HepG2 (cell line): Measurements from ENCODE around the gene CARMIL1. TPM values are rescaled to one million over a fixed set of nuclear protein-coding genes. Genes with fewer than 3 reads are reported as not detected.

Experiments used
- ATAC-seq: fragments of 200-7000 bp; cut with Tn5 transposase; 3 replicates; pipeline ENCODE4 v1.9.1; 2020; ENCODE audit warnings: mild to moderate bottlenecking, moderate library complexity
- BruUV-seq: library from RNA; stranded (reverse); fragments of 400-500 nt; replicated peaks from 2 replicates; lab custom pipeline; 2021; lab: Mats Ljungman, UMichigan
- CTCF ChIA-PET: fragments of 300-600 bp; formaldehyde crosslinking; extraction: SDS; loops from one replicate; lab custom pipeline; 2021; ENCODE audit warnings: low total read pairs, inconsistent platforms, low intra/inter-chr PET ratio; lab: Yijun Ruan, JAX
- POLR2A ChIA-PET: fragments of 350-600 bp; sonication (Branson Sonifier 250); formaldehyde crosslinking; loops from one replicate; lab custom pipeline; 2020; ENCODE audit warnings: antibody characterized with exemption, inconsistent platforms; lab: Yijun Ruan, JAX
- DNase-seq: peaks from one replicate; pipeline ENCODE4 v3.0.0-alpha.2; 2015; ENCODE audit warnings: low spot score
- FAIRE-seq: peaks from 3 replicates; lab custom pipeline; 2011; peaks lifted over from hg19 to GRCh38; lab: Jason Lieb, UNC
- H2AFZ ChIP-seq: one replicate; pipeline ENCODE4 v1.6.1; 2011; ENCODE audit warnings: low read length, inconsistent platforms
- H3K27ac ChIP-seq: fragments of 300-600 bp; 3 replicates; pipeline ENCODE4 v1.8.0; 2011; ENCODE audit warnings: mixed run types, mild to moderate bottlenecking, mixed read lengths, low read length, inconsistent platforms; ENCODE audit not compliant: insufficient read depth; ENCODE audit errors: extremely low read length
- H3K27me3 ChIP-seq, 2 experiments: fragments of 200-600 bp in 1 of 2; 2 replicates in 1 of 2; 3 replicates in 1 of 2; pipeline versions ENCODE4 v1.6.0 to v1.8.0; 2011; ENCODE audit warnings: low read length in 2 of 2, mild to moderate bottlenecking in 2 of 2, moderate library complexity in 2 of 2, inconsistent platforms in 1 of 2; ENCODE audit not compliant: insufficient read depth in 2 of 2, control insufficient read depth in 1 of 2
- H3K36me3 ChIP-seq, 2 experiments: fragments of 200-600 bp in 1 of 2; replicated peaks in 1 of 2; 2 replicates in 1 of 2; 3 replicates in 1 of 2; pipeline versions ENCODE4 v1.5.1 to v1.8.0; 2011; ENCODE audit warnings: low read length in 2 of 2, inconsistent platforms in 1 of 2; ENCODE audit not compliant: insufficient read depth in 2 of 2, control insufficient read depth in 1 of 2
- H3K4me1 ChIP-seq: 2 replicates; pipeline ENCODE4 v1.5.1; 2012; ENCODE audit warnings: low read length, inconsistent platforms; ENCODE audit not compliant: insufficient read depth
- H3K4me2 ChIP-seq: 2 replicates; pipeline ENCODE4 v1.6.0; 2011; ENCODE audit warnings: low read depth, low read length, inconsistent platforms
- H3K4me3 ChIP-seq, 3 experiments: fragments of 200-600 bp in 1 of 3; sonication (generic), shearing (Covaris generic) in 1 of 3; replicated peaks in 1 of 3; 2 replicates each; pipeline ENCODE4 v1.5.1; 2011 to 2016; ENCODE audit warnings: low read length in 3 of 3, inconsistent platforms in 2 of 3, low read depth in 2 of 3, mild to moderate bottlenecking in 2 of 3, control low read depth in 1 of 3, mixed read lengths in 1 of 3; ENCODE audit not compliant: insufficient read depth in 1 of 3
- H3K79me2 ChIP-seq: one replicate; pipeline ENCODE4 v1.6.1; 2011; ENCODE audit warnings: low read length, inconsistent platforms; ENCODE audit not compliant: insufficient read depth
- H3K9ac ChIP-seq: 2 replicates; pipeline ENCODE4 v1.6.0; 2011; ENCODE audit warnings: mild to moderate bottlenecking, low read depth, low read length, inconsistent platforms; ENCODE audit not compliant: insufficient read depth
- H3K9me3 ChIP-seq: 2 replicates; pipeline ENCODE4 v1.5.1; 2012; ENCODE audit warnings: mild to moderate bottlenecking, low read length
- H4K20me1 ChIP-seq: 2 replicates; pipeline ENCODE4 v1.6.0; 2011; ENCODE audit warnings: inconsistent platforms, mild to moderate bottlenecking, low read length, moderate library complexity; ENCODE audit not compliant: insufficient read depth
- AKAP8 ChIP-seq: sonication (generic); formaldehyde crosslinking; IDR thresholded peaks from 2 replicates; pipeline ENCODE4 v1.5.1; 2020; ENCODE audit warnings: mild to moderate bottlenecking, missing genetic modification reagents
- EEA1 ChIP-seq: sonication (generic); formaldehyde crosslinking; IDR thresholded peaks from 2 replicates; pipeline ENCODE4 v1.5.1; 2020; ENCODE audit warnings: mild to moderate bottlenecking, missing genetic modification reagents, borderline replicate concordance
- GABPA ChIP-seq, 2 experiments: IDR thresholded peaks; 2 replicates each; pipeline ENCODE4 v1.6.1; 2011 to 2016; ENCODE audit warnings: low read depth in 2 of 2, low read length in 1 of 2, missing biosample characterization in 1 of 2, missing genetic modification characterization in 1 of 2
- GMEB1 ChIP-seq: sonication (generic); formaldehyde crosslinking; IDR thresholded peaks from 2 replicates; pipeline ENCODE4 v1.5.1; 2020; ENCODE audit warnings: missing genetic modification reagents, mild to moderate bottlenecking, borderline replicate concordance
- HMGXB4 ChIP-seq, 2 experiments: sonication (generic) in 1 of 2; formaldehyde crosslinking in 1 of 2; IDR thresholded peaks; 2 replicates each; pipeline versions ENCODE4 v1.4.0 to v1.6.1; 2018 to 2020; ENCODE audit warnings: missing genetic modification reagents in 2 of 2, borderline replicate concordance in 1 of 2, low read depth in 1 of 2, mild to moderate bottlenecking in 1 of 2, missing biosample characterization in 1 of 2
- KDM1A ChIP-seq: IDR thresholded peaks from 2 replicates; pipeline ENCODE4 v1.6.1; 2016; ENCODE audit warnings: missing compliant biosample characterization
- MEIS1 ChIP-seq: sonication (generic); formaldehyde crosslinking; IDR thresholded peaks from 2 replicates; pipeline ENCODE4 v1.9.0; 2021; ENCODE audit warnings: mild to moderate bottlenecking, missing genetic modification reagents, moderate library complexity, borderline replicate concordance
- SMARCC2 ChIP-seq: fragments of 450-650 bp; IDR thresholded peaks from 2 replicates; pipeline ENCODE4 v1.6.1; 2017; ENCODE audit warnings: antibody characterized with exemption, mild to moderate bottlenecking
- SNAI1 ChIP-seq: sonication (generic); formaldehyde crosslinking; IDR thresholded peaks from 2 replicates; pipeline ENCODE4 v1.5.0; 2020; ENCODE audit warnings: mild to moderate bottlenecking, missing genetic modification reagents, borderline replicate concordance
- TAF15 ChIP-seq: fragments of 200-400 bp; formaldehyde crosslinking; IDR thresholded peaks from one replicate; pipeline ENCODE4 v1.6.1; 2018; ENCODE audit warnings: mild to moderate bottlenecking, low read depth, low read length; ENCODE audit not compliant: poor library complexity, severe bottlenecking
- ZBTB25 ChIP-seq: IDR thresholded peaks from 2 replicates; pipeline ENCODE4 v1.6.1; 2018; ENCODE audit warnings: missing genetic modification reagents
- ZBTB38 ChIP-seq: sonication (generic); formaldehyde crosslinking; IDR thresholded peaks from 2 replicates; pipeline ENCODE4 v1.5.1; 2020; ENCODE audit warnings: mild to moderate bottlenecking, missing genetic modification reagents
- ZC3H4 ChIP-seq: sonication (generic); formaldehyde crosslinking; IDR thresholded peaks from 2 replicates; pipeline ENCODE4 v1.4.0; 2020; ENCODE audit warnings: missing genetic modification reagents, borderline replicate concordance
- ZFP90 ChIP-seq: sonication (generic); formaldehyde crosslinking; IDR thresholded peaks from 2 replicates; pipeline ENCODE4 v1.8.0; 2022; ENCODE audit warnings: missing genetic modification reagents, mild to moderate bottlenecking, inconsistent platforms, borderline replicate concordance
- ZNF281 ChIP-seq: sonication (generic); formaldehyde crosslinking; IDR thresholded peaks from 2 replicates; pipeline ENCODE4 v1.4.0; 2020; ENCODE audit warnings: missing genetic modification reagents, borderline replicate concordance
- ZNF296 ChIP-seq: sonication (generic); formaldehyde crosslinking; conservative IDR thresholded peaks from 2 replicates; pipeline ENCODE4 v1.5.0; 2020; ENCODE audit warnings: mild to moderate bottlenecking, missing genetic modification reagents
- ZNF552 ChIP-seq: sonication (generic); formaldehyde crosslinking; IDR thresholded peaks from 2 replicates; pipeline ENCODE4 v1.9.0; 2022; ENCODE audit warnings: missing genetic modification reagents, mild to moderate bottlenecking, borderline replicate concordance
- WGBS: methylation state at CpG from one replicate; pipeline ENCODE4 v1.1.6; 2017; ENCODE audit warnings: low lambda C conversion rate; 5-methylcytosine and 5-hydroxymethylcytosine counted together
- in situ Hi-C: cut with HindIII; loops from 2 replicates; pipeline ENCODE4 v1.10.0; 2017; ENCODE audit warnings: low pct_unique_long_range_greater_than_20kb; ENCODE audit not compliant: extremely low pct_ligation_motif_present
- intact Hi-C: fragments of 100-400 bp; cut with micrococcal nuclease; formaldehyde crosslinking; loops from one replicate; pipeline ENCODE4 v1.10.0; 2022; ENCODE audit not compliant: unreplicated experiment
- polyA plus RNA-seq, 8 experiments: library from polyadenylated mRNA; depleted of rRNA in 3 of 8; stranded (reverse) in 7 of 8; unstranded in 1 of 8; fragments of >200 nt; fragmentation: Illumina TruSeq in 4 of 8; extraction: Trizol in 4 of 8; gene quantifications; 2 replicates each; pipeline versions ENCODE4 v1.2.1 to v1.2.3, GENCODE V29; 2011 to 2016; ENCODE audit warnings: low read depth in 4 of 8, missing spikeins in 1 of 8, mixed read lengths in 1 of 8; ENCODE audit not compliant: insufficient read depth in 1 of 8
- total RNA-seq, 5 experiments: library from RNA; depleted of rRNA; stranded (reverse); fragments of >200 nt; fragmentation: Illumina TruSeq; extraction: Trizol; gene quantifications; 2 replicates each; pipeline ENCODE4 v1.2.3, GENCODE V29; 2016; ENCODE audit warnings: low read depth in 1 of 5

The CARMIL1 gene
- total and polyA plus RNA-seq, 2 of the 13 experiments (the other 11 are each of a cell fraction or from before 2014, with no cell fraction given) = 1.8 to 2.6 TPM

GRCh38 chr6:25415701-25416100 is 136.5 kb downstream of the CARMIL1 start:
- DNase-seq = no peak
- Histone ChIP-seq H3K36me3 (no peaks in the 10 kb centered on the region), H3K4me1 (no peaks in the 10 kb centered on the region), H3K27me3 (no peaks in the 10 kb centered on the region), H3K27ac (no peak overlapping the region), H3K4me3 (no peak overlapping the region), H2AFZ (no peak overlapping the region), H3K79me2 (no peaks in the 10 kb centered on the region), H3K9ac (no peak overlapping the region), H4K20me1 (no peaks in the 10 kb centered on the region), H3K4me2 (no peak overlapping the region), H3K9me3 (no peaks in the 10 kb centered on the region)
- no TSS peak for BruUV-seq
- no peak for ATAC-seq
- FAIRE-seq = no peak
- ChIA-PET CTCF (no interaction called here), POLR2A (no interaction called here)
- intact Hi-C loops (no loop called here), in situ Hi-C loops (no loop called here)
- 38% methylated on average over 4 of the region's 4 CpGs for WGBS
- TF ChIP-seq GMEB1 (CRISPR knock-in tag) (no peak), HMGXB4 (CRISPR knock-in tag; IDR thresholded peaks at IDR 0.05; ENCODE audit: borderline replicate concordance in 1 of 2, low read depth in 1 of 2) (no peak), AKAP8 (CRISPR knock-in tag) (no peak), ZBTB38 (no peak), ZFP90 (CRISPR knock-in tag) (no peak), EEA1 (CRISPR knock-in tag) (no peak), MEIS1 (no peak), ZC3H4 (CRISPR knock-in tag) (no peak), SMARCC2 (no peak), ZNF552 (no peak), KDM1A (CRISPR knock-in tag) (no peak), ZNF281 (CRISPR knock-in tag) (no peak), GABPA (IDR thresholded peaks at IDR 0.05; ENCODE audit: low read depth, low read length) (no peak), GABPA (CRISPR knock-in tag; IDR thresholded peaks at IDR 0.05; ENCODE audit: low read depth) (no peak), ZBTB25 (CRISPR knock-in tag) (no peak), SNAI1 (CRISPR knock-in tag) (no peak), TAF15 (no peak), ZNF296 (no peak)
